Gastroesophageal sphincter (tissue), 4 donors: ENCODE results near the gene RALGAPB. TPM values are rescaled to one million over a fixed set of nuclear protein-coding genes. Genes with fewer than 3 reads are reported as not detected.

ENCODE experiments used
- ATAC-seq: fragments of 150-250 bp; one replicate; pipeline ENCODE4 v1.9.1; 2016; ENCODE audit warnings: mild to moderate bottlenecking, moderate library complexity
- H3K27ac ChIP-seq, 4 donors: fragments of 200-600 bp; sonication (generic) in 3 of 4; 1 replicate in 3 of 4; 2 replicates in 1 of 4; pipeline ENCODE4 v1.5.1; 2016 to 2019
- H3K27me3 ChIP-seq: fragments of 200-600 bp; sonication (generic); one replicate; pipeline ENCODE4 v1.5.1; 2019
- H3K36me3 ChIP-seq, 2 donors: fragments of 200-600 bp; sonication (generic); one replicate each; pipeline ENCODE4 v1.5.1; 2019; ENCODE audit warnings: control low read depth in 1 of 2
- H3K4me1 ChIP-seq, 3 donors: fragments of 200-600 bp; sonication (generic); 1 replicate in 2 of 3; 2 replicates in 1 of 3; pipeline ENCODE4 v1.5.1; 2016 to 2019; ENCODE audit warnings: control low read depth in 2 of 3
- H3K4me3 ChIP-seq, 2 donors: fragments of 200-600 bp; sonication (generic); one replicate each; pipeline ENCODE4 v1.5.1; 2019; ENCODE audit warnings: mild to moderate bottlenecking in 1 of 2, moderate library complexity in 1 of 2
- H3K9me3 ChIP-seq, 3 donors: fragments of 200-600 bp; sonication (generic); one replicate each; pipeline ENCODE4 v1.5.1; 2017 to 2019; ENCODE audit warnings: control low read depth in 2 of 3
- CTCF ChIP-seq, 4 experiments: fragments of 200-600 bp in 2 of 4; fragments of 450-650 bp in 2 of 4; sonication (generic) in 1 of 4; IDR thresholded peaks; one replicate each; pipeline ENCODE4 v1.5.1; 2017 to 2019; ENCODE audit warnings: antibody characterized with exemption in 4 of 4, mild to moderate bottlenecking in 2 of 4, moderate library complexity in 2 of 4
- EP300 ChIP-seq: sonication (generic); formaldehyde crosslinking; IDR thresholded peaks from one replicate; pipeline ENCODE4 v1.6.1; 2017; ENCODE audit warnings: antibody characterized with exemption, mild to moderate bottlenecking
- POLR2A ChIP-seq, 2 donors: fragments of 450-650 bp; IDR thresholded peaks; one replicate each; pipeline ENCODE4 v1.6.1; 2017; ENCODE audit warnings: antibody characterized with exemption in 2 of 2, mild to moderate bottlenecking in 2 of 2, moderate library complexity in 1 of 2
- POLR2AphosphoS5 ChIP-seq: sonication (generic); formaldehyde crosslinking; IDR thresholded peaks from one replicate; pipeline ENCODE4 v1.6.1; 2017; ENCODE audit warnings: antibody characterized with exemption
- WGBS, 2 donors: methylation state at CpG; one replicate each; pipeline ENCODE4 v1.1.5; 2018; ENCODE audit warnings: low coverage in 1 of 2; 5-methylcytosine and 5-hydroxymethylcytosine counted together
- total RNA-seq, 4 donors: library from RNA; depleted of rRNA; stranded (reverse); fragments of >200 nt; gene quantifications; one replicate each; pipeline ENCODE4 v1.1.0, GENCODE V29; 2016

Gene RALGAPB
- total RNA-seq, 4 donors from 2014 or later = 26.0 to 42.3 (median 36.0) TPM

GRCh38 chr20:38566036-38566598 lies 93.5 kb downstream of the RALGAPB start:
- 86 to 94% methylated on average over 3 to 6 of the region's 6 CpGs for WGBS, 2 donors
- Histone ChIP-seq H3K9me3 (no peaks in the 10 kb centered on the region), H3K4me3 (no peak overlapping the region), H3K27ac (no peak overlapping the region), H3K4me1 (no peaks in the 10 kb centered on the region), H3K36me3 (peaks cover 5 to 98% of the 10 kb centered on the region in 2 donors), H3K27me3 (no peaks in the 10 kb centered on the region)
- TF ChIP-seq POLR2A (IDR thresholded peaks at IDR 0.05) = no peak
- no peak for TF ChIP-seq EP300
- TF ChIP-seq POLR2AphosphoS5 = no peak
- ATAC-seq = no peak

GRCh38 chr20:38569747-38570525 lies 97.3 kb downstream of the RALGAPB start:
- ATAC-seq = no peak

GRCh38 chr20:38573413-38573812 lies 100.8 kb downstream of the RALGAPB start:
- TF ChIP-seq EP300 (no peak), POLR2AphosphoS5 (no peak), CTCF (IDR thresholded peaks at IDR 0.05) (no peak), POLR2A (IDR thresholded peaks at IDR 0.05) (no peak)
- Histone ChIP-seq H3K4me1 (no peaks in the 10 kb centered on the region), H3K4me3 (no peak overlapping the region), H3K27me3 (no peaks in the 10 kb centered on the region), H3K27ac (no peak overlapping the region), H3K9me3 (no peaks in the 10 kb centered on the region), H3K36me3 (peaks cover 9 to 94% of the 10 kb centered on the region in 2 donors)
- 50 to 67% methylated on average over 4 to 7 of the region's 7 CpGs for WGBS, 2 donors
- ATAC-seq = no peak

More at GRCh38 chr20:38569747-38570525, 97.3 kb downstream of the RALGAPB start:
- H3K27me3 ChIP-seq = no peaks in the 10 kb centered on the region
- peaks cover 13 to 96% of the 10 kb centered on the region in 2 donors for H3K36me3 ChIP-seq
- H3K9me3 ChIP-seq = no peaks in the 10 kb centered on the region
- WGBS, 2 donors = 62 to 85% methylated on average over 4 to 5 of the region's 5 CpGs
- no peaks in the 10 kb centered on the region for H3K4me1 ChIP-seq
- TF ChIP-seq POLR2AphosphoS5 (no peak), POLR2A (IDR thresholded peaks at IDR 0.05) (no peak), CTCF (IDR thresholded peaks at IDR 0.05) (no peak)
- H3K4me3 ChIP-seq = no peak overlapping the region
- H3K27ac ChIP-seq = no peak overlapping the region

GRCh38 chr20:38579219-38579910 lies 106.7 kb downstream of the RALGAPB start:
- TF ChIP-seq POLR2A (IDR thresholded peaks at IDR 0.05) = no peak
- TF ChIP-seq CTCF (IDR thresholded peaks at IDR 0.05) = no peak
- ATAC-seq = no peak
- Histone ChIP-seq H3K27me3 (peaks cover 6% of the 10 kb centered on the region), H3K27ac (no peak overlapping the region), H3K9me3 (no peaks in the 10 kb centered on the region), H3K4me3 (no peak overlapping the region), H3K36me3 (peaks cover 4 to 37% of the 10 kb centered on the region in 2 donors), H3K4me1 (no peaks in the 10 kb centered on the region)
- 46 to 48% methylated on average over 4 of the region's 7 CpGs for WGBS, 2 donors

- Histone ChIP-seq H3K27ac (no peak overlapping the region), H3K36me3 (peaks cover 1 to 31% of the 10 kb centered on the region in 2 donors), H3K4me3 (no peak overlapping the region), H3K9me3 (no peaks in the 10 kb centered on the region), H3K4me1 (no peaks in the 10 kb centered on the region), H3K27me3 (peaks cover 12% of the 10 kb centered on the region)
- ATAC-seq = no peak
- 79 to 100% methylated on average over 1 to 2 of the region's 4 CpGs for WGBS, 2 donors
- no peak for TF ChIP-seq POLR2AphosphoS5
- TF ChIP-seq EP300 = no peak
- TF ChIP-seq POLR2A (IDR thresholded peaks at IDR 0.05) = no peak
- TF ChIP-seq CTCF (IDR thresholded peaks at IDR 0.05) = no peak
Observed at GRCh38 chr20:38579921-38580320, 107.3 kb downstream of the RALGAPB start.
